Fibroblast of skin of back (primary cell): Measurements from ENCODE around the gene TTC21B.
"Not testable (repeated sequence)": the region's sequence is repeated elsewhere in the genome, so short reads cannot be mapped to it uniquely, and the experiment has no call there.

Experiments used
- DNase-seq: peaks from one replicate; pipeline ENCODE4 v3.0.0-alpha.2; 2013

The TTC21B gene

GRCh38 chr2:165877565-165878550, 75.7 kb downstream of the TTC21B start:
- DNase-seq, result peak; percentile 30

DNA sequence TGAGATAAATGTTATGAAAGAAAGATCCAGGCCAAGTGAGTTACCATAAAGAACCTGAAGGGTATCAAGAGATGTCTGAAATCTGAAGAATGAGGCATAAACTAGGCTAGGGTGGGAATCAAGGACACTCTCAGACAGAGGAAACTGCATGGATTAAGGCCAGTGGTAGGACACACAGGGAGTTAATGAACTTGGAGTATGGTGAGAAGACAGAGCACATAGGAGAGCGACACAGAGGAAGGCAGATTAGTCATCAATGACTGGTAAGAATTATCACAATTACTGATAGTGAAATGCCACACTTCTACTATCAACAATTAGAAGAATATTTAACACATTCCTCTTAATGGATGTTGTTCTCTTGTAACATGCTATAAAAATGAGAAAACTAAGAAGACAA, 76.9 kb downstream of the TTC21B start:
- peak; percentile 15 for DNase-seq

GRCh38 chr2:165876269-165876668, 77.3 kb downstream of the TTC21B start:
- no peak for DNase-seq

GRCh38 chr2:165874445-165875039, 79.0 kb downstream of the TTC21B start:
- peak; percentile 61 for DNase-seq

DNA sequence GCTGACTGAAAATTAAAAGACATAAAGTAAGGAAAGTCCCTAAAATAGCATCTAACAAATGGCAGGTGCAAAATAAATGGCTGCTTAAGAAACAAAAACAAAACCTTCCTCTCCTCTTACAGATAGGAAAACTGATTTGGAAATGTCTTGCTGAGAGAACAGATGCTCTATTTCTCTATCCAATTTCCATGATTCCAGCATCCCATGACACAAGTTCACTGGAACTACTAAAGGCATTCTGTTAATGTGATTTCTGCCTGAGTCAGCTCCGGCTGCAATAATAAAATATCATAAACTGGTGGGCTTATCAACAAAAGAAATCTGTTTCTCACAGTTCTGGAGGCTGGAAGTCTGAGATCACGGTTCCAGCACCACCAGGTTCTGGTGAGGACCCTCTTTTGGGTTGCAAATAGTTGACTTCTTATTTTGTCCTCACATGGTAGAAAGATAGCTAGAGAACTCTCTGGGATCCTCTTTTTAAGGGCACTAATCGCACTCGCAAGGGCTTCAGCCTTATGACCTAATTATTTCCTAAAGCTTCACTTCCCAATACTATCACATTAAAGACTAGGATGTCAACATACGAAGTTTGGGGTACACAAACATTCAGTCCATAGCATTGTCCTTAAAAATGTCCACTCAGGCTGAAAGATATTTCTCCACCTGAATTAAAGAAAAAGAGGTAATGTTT, 81.3 kb downstream of the TTC21B start:
- DNase-seq, result peak; percentile 21

DNA sequence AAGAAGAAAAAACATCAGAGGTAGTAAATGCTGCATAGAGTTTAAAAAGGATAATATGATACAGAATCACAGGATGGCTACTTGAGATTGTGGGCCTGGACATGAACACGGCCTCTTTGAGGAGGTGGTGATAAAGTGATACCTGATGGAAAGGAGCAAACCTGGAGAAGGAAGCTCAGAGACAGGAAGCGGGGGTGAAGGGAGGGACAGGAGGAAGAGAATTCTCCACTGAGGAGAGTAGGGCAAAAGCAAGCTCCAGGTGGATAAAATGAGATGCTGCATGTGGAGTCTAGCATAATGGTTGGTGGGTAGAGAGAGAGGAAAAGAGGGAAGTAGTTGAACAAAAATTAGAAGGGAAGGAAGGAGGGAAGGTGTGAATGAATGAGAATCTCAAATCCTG, 82.6 kb downstream of the TTC21B start:
- no peak for DNase-seq

DNA sequence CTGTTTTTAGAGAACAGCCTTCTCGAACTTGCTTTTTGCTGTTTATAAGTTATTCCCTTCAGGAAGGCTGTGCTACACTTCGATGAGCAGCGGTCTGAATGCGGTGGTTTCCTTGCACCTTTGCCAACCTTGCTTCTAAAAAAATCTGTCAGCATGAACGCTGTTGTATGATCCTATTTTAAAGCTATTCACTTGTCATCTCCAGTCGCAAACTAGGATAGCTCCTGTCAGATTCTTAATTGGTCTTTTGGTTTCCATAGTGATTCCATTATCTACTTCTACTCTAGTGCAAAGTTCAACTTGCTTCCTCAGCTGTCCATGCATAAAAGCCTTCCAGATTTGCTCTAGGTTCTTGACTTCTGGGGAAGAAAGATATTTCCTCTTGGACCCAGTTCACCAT, 83.2 kb downstream of the TTC21B start:
- no peak for DNase-seq

- DNase-seq, result no peak
These were observed 85.4 kb downstream of the TTC21B start for GRCh38 chr2:165868211-165868610.

DNA sequence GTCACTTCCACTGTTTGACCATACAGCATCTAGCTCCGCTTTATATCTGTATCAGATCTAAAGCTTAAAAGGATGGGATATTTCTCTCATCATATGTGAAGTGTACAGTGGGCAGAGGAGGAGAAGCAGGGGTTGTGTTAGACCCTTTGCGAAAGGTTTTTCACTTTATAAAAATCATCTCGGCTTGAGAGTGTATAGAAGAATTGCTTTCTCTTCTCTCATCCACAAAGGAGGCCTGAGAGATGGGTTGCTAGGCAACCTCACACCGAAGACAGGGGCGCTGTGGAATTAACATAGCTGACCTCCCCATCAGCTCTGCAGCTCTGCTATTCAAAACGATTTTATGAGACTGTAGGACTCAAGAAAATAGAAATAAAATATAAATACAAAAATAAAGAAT, 89.3 kb downstream of the TTC21B start:
- DNase-seq, result no peak

DNA sequence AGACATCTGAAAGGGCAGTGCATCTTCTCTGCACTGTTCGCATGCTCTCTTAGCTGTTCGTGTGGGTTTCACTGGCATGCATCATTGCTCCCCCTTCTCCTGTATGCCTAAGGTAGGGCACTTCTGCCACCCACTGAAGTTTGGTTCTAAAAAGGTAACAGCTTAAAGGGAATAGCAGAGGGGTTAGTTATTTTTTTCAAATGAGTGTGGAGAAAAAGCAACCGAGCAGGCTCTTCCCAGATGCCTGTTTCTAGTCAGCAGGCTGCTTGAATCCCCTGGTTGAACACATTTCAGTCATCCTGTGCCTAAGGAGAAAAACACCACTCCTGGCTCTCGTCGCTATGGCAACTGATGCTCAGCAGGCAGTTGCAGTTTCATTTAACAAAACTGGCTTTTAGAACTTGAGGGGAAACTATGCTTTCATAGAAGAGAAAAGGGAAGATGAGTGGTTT, 89.7 kb downstream of the TTC21B start:
- no peak for DNase-seq

- DNase-seq, result not testable (repeated sequence)
These were observed 92.5 kb downstream of the TTC21B start for GRCh38 chr2:165861083-165861482.

- DNase-seq, result not testable (repeated sequence)
These were observed 93.9 kb downstream of the TTC21B start for GRCh38 chr2:165859723-165860122.

DNA sequence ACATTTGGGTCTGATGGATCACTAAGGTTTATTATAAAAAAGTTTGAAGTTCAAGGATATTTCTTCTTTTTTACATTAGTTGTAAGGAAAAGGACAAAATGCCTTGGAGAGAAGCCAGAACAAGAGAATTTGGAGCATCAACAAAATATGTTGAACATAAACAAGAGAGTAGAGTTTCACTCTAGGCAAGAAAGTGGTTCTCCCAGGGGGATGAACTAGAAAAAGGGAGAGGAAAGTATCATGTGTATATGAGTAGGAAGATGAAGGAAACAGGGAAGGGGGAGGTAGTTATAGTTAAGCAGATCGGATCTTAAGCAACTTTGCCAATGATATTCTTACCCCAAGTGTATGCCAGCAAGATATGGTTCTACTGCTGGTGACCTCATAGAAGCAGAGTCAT, 95.7 kb downstream of the TTC21B start:
- peak; percentile 50 for DNase-seq

GRCh38 chr2:165852394-165852793, 101.2 kb downstream of the TTC21B start:
- no peak for DNase-seq

GRCh38 chr2:165847001-165847400, 106.6 kb downstream of the TTC21B start:
- no peak for DNase-seq

DNA sequence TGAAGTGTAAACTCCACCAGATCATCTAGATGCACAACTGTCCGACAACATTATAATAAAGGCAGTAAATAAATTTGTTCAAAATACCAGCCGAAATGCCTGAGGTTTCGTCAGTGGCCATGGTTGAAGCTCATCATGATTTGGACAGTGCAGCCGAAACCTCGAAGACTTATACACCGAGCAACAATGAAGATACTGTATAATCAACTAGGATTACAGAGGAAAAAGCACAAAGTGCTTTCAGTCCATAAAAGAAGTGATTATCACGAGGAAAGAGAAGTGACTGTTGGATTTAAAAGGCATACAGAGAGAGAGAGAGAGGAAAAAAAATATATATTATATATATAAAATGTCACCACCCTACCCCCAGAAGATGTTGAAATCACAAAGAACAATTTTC, 107.5 kb downstream of the TTC21B start:
- no peak for DNase-seq

DNA sequence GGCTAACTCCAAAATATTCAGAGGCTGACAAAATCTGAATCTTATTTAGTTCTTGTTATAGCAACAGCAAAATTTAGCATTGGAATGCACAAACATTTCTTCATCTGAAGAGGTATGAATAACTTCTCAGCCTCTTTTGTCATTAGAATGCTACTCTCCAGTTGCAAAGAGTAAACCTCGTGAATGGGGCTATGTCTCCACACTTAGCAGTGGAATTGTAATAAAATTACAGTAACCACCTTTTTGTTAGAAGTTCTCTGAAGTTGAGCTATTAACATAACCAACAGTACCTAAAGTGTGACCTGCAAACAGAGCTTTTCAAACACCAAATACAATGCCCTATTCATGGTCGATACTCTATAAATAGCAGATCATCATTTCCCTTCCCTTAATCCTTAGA, 109.4 kb downstream of the TTC21B start:
- no peak for DNase-seq

GRCh38 chr2:165843351-165843750, 110.2 kb downstream of the TTC21B start:
- DNase-seq, result no peak

DNA sequence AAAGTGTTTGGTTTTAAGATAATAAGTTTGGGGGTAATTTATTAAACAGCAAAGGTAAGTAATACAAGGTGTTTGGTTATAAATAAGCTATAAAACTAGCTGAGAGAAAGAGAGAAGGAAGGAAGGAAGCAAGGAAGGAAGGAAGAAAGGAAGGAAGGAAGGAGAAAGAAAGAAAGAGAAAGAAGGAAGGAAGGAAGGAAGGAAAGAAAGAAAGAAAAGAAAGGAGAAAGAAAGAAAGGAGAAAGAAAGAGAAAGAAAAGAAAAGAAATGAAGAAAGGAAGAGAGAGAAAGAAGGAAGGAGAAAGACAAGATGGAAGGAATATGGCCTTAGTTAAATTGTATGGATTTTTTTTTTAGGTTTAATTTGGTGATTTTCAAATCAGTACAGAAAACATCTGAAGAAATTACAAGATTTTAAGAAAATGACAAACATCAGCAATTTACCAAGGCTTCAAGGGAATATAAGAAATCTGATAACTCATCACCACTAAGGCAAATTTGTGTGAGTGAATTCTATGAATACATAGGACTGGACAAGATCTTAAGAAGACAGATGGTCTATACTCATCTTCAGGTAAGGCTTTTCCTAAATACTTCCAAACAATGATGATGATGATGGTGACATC, 113.1 kb downstream of the TTC21B start:
- DNase-seq, result no peak

DNA sequence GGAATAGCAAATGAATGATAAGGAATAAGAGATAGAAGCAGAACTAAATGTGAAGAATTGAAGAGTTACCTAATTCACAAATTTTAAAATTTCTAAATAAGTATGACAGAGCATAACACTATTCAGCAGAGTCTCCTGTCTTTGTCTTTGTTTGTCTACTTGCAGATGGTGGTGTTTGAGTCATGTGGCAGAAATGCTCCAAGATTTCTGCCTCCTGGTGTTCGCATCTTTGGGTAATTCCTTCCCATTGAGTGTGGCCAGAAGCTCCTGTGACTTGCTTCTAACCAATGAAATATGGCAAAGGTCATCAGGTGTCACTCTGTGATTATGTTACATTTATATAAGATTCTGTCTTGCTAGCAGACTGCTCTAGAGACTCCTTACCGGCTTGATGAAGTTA, 114.0 kb downstream of the TTC21B start:
- peak; percentile 58 for DNase-seq

DNA sequence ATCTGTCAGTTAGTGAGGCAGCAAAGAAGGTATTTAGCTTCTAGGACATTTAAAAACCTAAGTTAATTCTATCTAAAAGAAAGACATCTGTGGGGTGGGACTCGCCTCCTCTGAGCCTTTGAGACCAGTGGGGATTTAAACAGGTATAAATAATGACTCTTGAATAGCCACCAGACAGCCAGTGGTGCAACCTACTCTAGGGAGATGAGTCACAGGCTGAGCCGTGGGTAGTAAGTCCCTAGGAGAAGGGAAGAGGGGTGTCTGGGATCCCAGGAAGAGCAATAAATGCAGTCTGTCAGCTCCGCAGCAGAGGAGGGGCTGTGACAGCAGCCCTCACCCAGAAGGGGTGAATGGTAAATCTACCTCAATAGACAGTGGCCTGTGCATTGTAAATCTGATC, 116.5 kb downstream of the TTC21B start:
- peak; percentile 23 for DNase-seq

DNA sequence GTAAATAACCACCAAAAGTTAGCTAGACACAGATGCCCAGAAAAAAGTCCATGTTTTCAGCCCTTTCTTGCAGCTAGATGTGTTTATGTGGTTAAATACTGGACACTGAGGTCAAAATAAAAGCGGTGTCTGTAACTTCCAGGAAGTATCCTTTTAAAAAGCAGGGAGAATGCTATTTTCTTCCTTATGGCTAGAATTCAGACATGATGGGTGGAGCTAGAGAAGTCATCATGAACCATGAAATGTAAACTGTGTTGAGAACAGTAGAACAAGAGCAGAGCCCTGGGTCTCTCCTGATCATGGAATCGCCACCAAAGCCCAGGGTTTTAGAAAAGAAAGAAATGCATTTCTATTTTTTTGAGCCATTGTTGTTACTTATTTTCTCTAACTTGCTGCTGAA, 118.2 kb downstream of the TTC21B start:
- DNase-seq, result no peak

- DNase-seq, result peak; percentile 63
These were observed 120.4 kb downstream of the TTC21B start for GRCh38 chr2:165833156-165833555.
